IPS-18a (cell line): ENCODE results near the gene FITM2.

ENCODE experiments used
- H3K27ac ChIP-seq: one replicate; pipeline ENCODE4 v1.5.1; 2013; ENCODE audit warnings: low read length
- H3K27me3 ChIP-seq: one replicate; pipeline ENCODE4 v1.6.1; 2013; ENCODE audit warnings: mild to moderate bottlenecking, low read length; ENCODE audit not compliant: control insufficient read depth, insufficient read depth
- H3K36me3 ChIP-seq: one replicate; pipeline ENCODE4 v1.6.1; 2013; ENCODE audit warnings: low read depth, low read length; ENCODE audit not compliant: control insufficient read depth
- H3K4me1 ChIP-seq: one replicate; pipeline ENCODE4 v1.6.1; 2013; ENCODE audit warnings: low read depth, low read length; ENCODE audit not compliant: control insufficient read depth
- H3K4me3 ChIP-seq: one replicate; pipeline ENCODE4 v1.5.1; 2013; ENCODE audit warnings: low read length
- H3K9ac ChIP-seq: one replicate; pipeline ENCODE4 v1.6.1; 2013; ENCODE audit warnings: mild to moderate bottlenecking, low read length, moderate library complexity
- H3K9me3 ChIP-seq: one replicate; pipeline ENCODE4 v1.6.1; 2013; ENCODE audit warnings: low read depth, low read length; ENCODE audit not compliant: control insufficient read depth

Gene FITM2

GRCh38 chr20:44310664-44311639, at the start of gene FITM2:
TSS of gene FITM2 (minus strand) at chr20:44311202. CDS start at chr20:44311148, 54 bp downstream.
- Histone ChIP-seq H3K9ac (peak within 1 kb of the TSS; percentile 52), H3K27ac (no peak within 1 kb of the TSS), H3K36me3 (no peaks in the 10 kb centered on the region)

GRCh38 chr20:44360221-44360620, 49.2 kb upstream of the FITM2 start:
- Histone ChIP-seq H3K36me3 (no peaks in the 10 kb centered on the region), H3K27me3 (no peaks in the 10 kb centered on the region), H3K4me1 (no peaks in the 10 kb centered on the region), H3K4me3 (no peak overlapping the region), H3K9me3 (no peaks in the 10 kb centered on the region), H3K27ac (no peak overlapping the region), H3K9ac (no peak overlapping the region)

More at GRCh38 chr20:44310664-44311639, at the start of gene FITM2:
- H3K27me3 ChIP-seq, result peaks cover 25% of the 10 kb centered on the region
- H3K4me3 ChIP-seq, result peak within 1 kb of the TSS; percentile 92
- H3K4me1 ChIP-seq, result no peaks in the 10 kb centered on the region
- no peaks in the 10 kb centered on the region for H3K9me3 ChIP-seq

- H3K4me3 ChIP-seq, result no peak overlapping the region
- H3K27me3 ChIP-seq, result no peaks in the 10 kb centered on the region
- H3K9me3 ChIP-seq, result no peaks in the 10 kb centered on the region
- H3K4me1 ChIP-seq, result no peaks in the 10 kb centered on the region
- H3K27ac ChIP-seq, result no peak overlapping the region
- no peak overlapping the region for H3K9ac ChIP-seq
- H3K36me3 ChIP-seq, result no peaks in the 10 kb centered on the region
These were observed 47.8 kb upstream of the FITM2 start for GRCh38 chr20:44358776-44359175.

- no peaks in the 10 kb centered on the region for H3K9me3 ChIP-seq
- no peak overlapping the region for H3K9ac ChIP-seq
- H3K27ac ChIP-seq, result no peak overlapping the region
- H3K4me1 ChIP-seq, result no peaks in the 10 kb centered on the region
- H3K4me3 ChIP-seq, result no peak overlapping the region
- no peaks in the 10 kb centered on the region for H3K27me3 ChIP-seq
- H3K36me3 ChIP-seq, result no peaks in the 10 kb centered on the region
These were observed 46.6 kb upstream of the FITM2 start for GRCh38 chr20:44357555-44358125.

GRCh38 chr20:44357020-44357419, 46.0 kb upstream of the FITM2 start:
- Histone ChIP-seq H3K27me3 (no peaks in the 10 kb centered on the region), H3K27ac (no peak overlapping the region), H3K4me3 (no peak overlapping the region), H3K4me1 (no peaks in the 10 kb centered on the region), H3K9me3 (no peaks in the 10 kb centered on the region), H3K9ac (no peak overlapping the region), H3K36me3 (no peaks in the 10 kb centered on the region)

- Histone ChIP-seq H3K9ac (no peak overlapping the region), H3K4me3 (no peak overlapping the region)
These were observed 45.3 kb upstream of the FITM2 start for GRCh38 chr20:44356353-44356723.

GRCh38 chr20:44355498-44356352, 44.7 kb upstream of the FITM2 start, which contains the start of gene HNF4A:
TSS of gene HNF4A (plus strand) at chr20:44355699. CDS start at chr20:44355805, 106 bp downstream.
- Histone ChIP-seq H3K9ac (no peak within 1 kb of the TSS), H3K9me3 (no peaks in the 10 kb centered on the region), H3K27me3 (no peaks in the 10 kb centered on the region), H3K27ac (no peak within 1 kb of the TSS), H3K36me3 (no peaks in the 10 kb centered on the region), H3K4me3 (no peak within 1 kb of the TSS), H3K4me1 (no peaks in the 10 kb centered on the region)

More at GRCh38 chr20:44356353-44356723, 45.3 kb upstream of the FITM2 start:
- Histone ChIP-seq H3K4me1 (no peaks in the 10 kb centered on the region), H3K27ac (no peak overlapping the region), H3K36me3 (no peaks in the 10 kb centered on the region), H3K27me3 (no peaks in the 10 kb centered on the region), H3K9me3 (no peaks in the 10 kb centered on the region)

GRCh38 chr20:44354979-44355497, 44.0 kb upstream of the FITM2 start:
- no peaks in the 10 kb centered on the region for H3K9me3 ChIP-seq
- H3K4me3 ChIP-seq, result no peak overlapping the region
- no peaks in the 10 kb centered on the region for H3K36me3 ChIP-seq
- no peak overlapping the region for H3K9ac ChIP-seq
- H3K4me1 ChIP-seq, result no peaks in the 10 kb centered on the region
- no peaks in the 10 kb centered on the region for H3K27me3 ChIP-seq
- H3K27ac ChIP-seq, result no peak overlapping the region

GRCh38 chr20:44350567-44350966, 39.6 kb upstream of the FITM2 start:
- no peaks in the 10 kb centered on the region for H3K4me1 ChIP-seq
- no peaks in the 10 kb centered on the region for H3K9me3 ChIP-seq
- H3K36me3 ChIP-seq, result no peaks in the 10 kb centered on the region
- no peaks in the 10 kb centered on the region for H3K27me3 ChIP-seq
- H3K9ac ChIP-seq, result no peak overlapping the region
- H3K27ac ChIP-seq, result no peak overlapping the region
- H3K4me3 ChIP-seq, result no peak overlapping the region

GRCh38 chr20:44349349-44349748, 38.3 kb upstream of the FITM2 start:
- Histone ChIP-seq H3K36me3 (no peaks in the 10 kb centered on the region), H3K4me3 (no peak overlapping the region), H3K27me3 (no peaks in the 10 kb centered on the region), H3K27ac (no peak overlapping the region), H3K9ac (no peak overlapping the region), H3K9me3 (no peaks in the 10 kb centered on the region), H3K4me1 (no peaks in the 10 kb centered on the region)

- Histone ChIP-seq H3K4me1 (no peaks in the 10 kb centered on the region), H3K27me3 (no peaks in the 10 kb centered on the region)
These were observed 37.2 kb upstream of the FITM2 start for GRCh38 chr20:44348168-44348659.

More at GRCh38 chr20:44348168-44348659, 37.2 kb upstream of the FITM2 start:
- H3K4me3 ChIP-seq, result no peak overlapping the region
- no peak overlapping the region for H3K9ac ChIP-seq
- H3K9me3 ChIP-seq, result no peaks in the 10 kb centered on the region
- H3K27ac ChIP-seq, result no peak overlapping the region
- H3K36me3 ChIP-seq, result no peaks in the 10 kb centered on the region
